Activated T-cell treated with anti-CD3 and anti-CD28 coated beads, Interleukin-2, amount 50 U/mL, for 72 hours (primary cell): ENCODE data around the gene ST8SIA3. TPM values are rescaled to one million over a fixed set of nuclear protein-coding genes. Genes with fewer than 3 reads are reported as not detected.
"Not testable (repeated sequence)": the region's sequence is repeated elsewhere in the genome, so short reads cannot be mapped to it uniquely, and the experiment has no call there.

Experiments used
- ATAC-seq, 2 donors: fragments of 150-1000 bp; cut with Tn5 transposase; replicated peaks in 1 of 2; 2 replicates each; pipeline ENCODE4 v1.10.0; 2021; ENCODE audit warnings: moderate library complexity in 2 of 2, mild to moderate bottlenecking in 1 of 2
- DNase-seq, 2 donors: peaks; one replicate each; pipeline ENCODE4 v3.0.0; 2021 to 2022; ENCODE audit warnings: mixed read lengths in 1 of 2
- H3K27ac Mint-ChIP-seq: one replicate; pipeline ENCODE4 v1.8.0; 2022; ENCODE audit warnings: mild to moderate bottlenecking, moderate library complexity, mixed read lengths
- H3K27me3 Mint-ChIP-seq: one replicate; pipeline ENCODE4 v1.8.0; 2022; ENCODE audit warnings: low read depth, mixed read lengths
- H3K36me3 Mint-ChIP-seq, 2 donors: one replicate each; pipeline ENCODE4 v1.8.0; 2022; ENCODE audit warnings: mixed read lengths in 2 of 2, mild to moderate bottlenecking in 1 of 2; ENCODE audit not compliant: insufficient read depth in 2 of 2
- H3K4me1 Mint-ChIP-seq: one replicate; pipeline ENCODE4 v1.8.0; 2022; ENCODE audit warnings: low read depth, mixed read lengths
- H3K4me3 Mint-ChIP-seq, 2 donors: one replicate each; pipeline ENCODE4 v1.8.0; 2022; ENCODE audit warnings: mild to moderate bottlenecking in 2 of 2, mixed read lengths in 2 of 2, moderate library complexity in 2 of 2
- H3K9me3 Mint-ChIP-seq, 2 donors: one replicate each; pipeline ENCODE4 v1.8.0; 2022; ENCODE audit warnings: mixed read lengths in 2 of 2
- total RNA-seq, 2 donors: library from RNA; stranded (reverse); gene quantifications; one replicate each; pipeline ENCODE4 v1.2.3, GENCODE V29; 2022

Gene ST8SIA3
- total RNA-seq, 2 donors from 2014 or later: not detected

GRCh38 chr18:57389271-57389670, 36.9 kb downstream of the ST8SIA3 start:
- Mint-ChIP-seq H3K4me3 (no peak overlapping the region), H3K27me3 (peaks cover 14% of the 10 kb centered on the region), H3K9me3 (no peaks in the 10 kb centered on the region), H3K36me3 (no peaks in the 10 kb centered on the region), H3K27ac (no peak overlapping the region), H3K4me1 (no peaks in the 10 kb centered on the region)
- no peak for ATAC-seq
- no peak for DNase-seq

- H3K36me3 Mint-ChIP-seq: peaks cover 0 to 2% of the 10 kb centered on the region in 2 donors
- peaks cover 14% of the 10 kb centered on the region for H3K27me3 Mint-ChIP-seq
- H3K9me3 Mint-ChIP-seq: peaks cover 0 to under 1% of the 10 kb centered on the region in 2 donors
- H3K4me3 Mint-ChIP-seq: no peak overlapping the region
- H3K27ac Mint-ChIP-seq: no peak overlapping the region
- DNase-seq (no peak), ATAC-seq (no peak)
- no peaks in the 10 kb centered on the region for H3K4me1 Mint-ChIP-seq
These were observed 37.7 kb downstream of the ST8SIA3 start for GRCh38 chr18:57390044-57390443.

- H3K27ac Mint-ChIP-seq, H3K4me1 Mint-ChIP-seq, H3K9me3 Mint-ChIP-seq, H3K36me3 Mint-ChIP-seq, DNase-seq, H3K4me3 Mint-ChIP-seq, ATAC-seq: not testable (repeated sequence)
- peaks cover 32% of the 10 kb centered on the region for H3K27me3 Mint-ChIP-seq
These were observed 42.4 kb downstream of the ST8SIA3 start for GRCh38 chr18:57394749-57395148.

GRCh38 chr18:57396831-57397230, 44.5 kb downstream of the ST8SIA3 start:
- not testable (repeated sequence) for H3K36me3 Mint-ChIP-seq, DNase-seq, H3K27ac Mint-ChIP-seq, H3K4me1 Mint-ChIP-seq, ATAC-seq, H3K4me3 Mint-ChIP-seq, H3K9me3 Mint-ChIP-seq
- peaks cover 20% of the 10 kb centered on the region for H3K27me3 Mint-ChIP-seq

- no peak overlapping the region for H3K27ac Mint-ChIP-seq
- ATAC-seq (no peak), DNase-seq (no peak)
- H3K36me3 Mint-ChIP-seq: peaks cover 0 to 2% of the 10 kb centered on the region in 2 donors
- peaks cover 18% of the 10 kb centered on the region for H3K27me3 Mint-ChIP-seq
- H3K4me1 Mint-ChIP-seq: no peaks in the 10 kb centered on the region
- H3K4me3 Mint-ChIP-seq: no peak overlapping the region
- H3K9me3 Mint-ChIP-seq: peaks cover 4 to 8% of the 10 kb centered on the region in 2 donors
These were observed 45.2 kb downstream of the ST8SIA3 start for GRCh38 chr18:57397440-57398132.

GRCh38 chr18:57404345-57404744, 52.0 kb downstream of the ST8SIA3 start:
- DNase-seq (no peak), ATAC-seq (no peak)
- no peak overlapping the region for H3K4me3 Mint-ChIP-seq
- H3K27ac Mint-ChIP-seq: no peak overlapping the region
- H3K27me3 Mint-ChIP-seq: peaks cover 14% of the 10 kb centered on the region
- H3K4me1 Mint-ChIP-seq: no peaks in the 10 kb centered on the region
- peaks cover 0 to 2% of the 10 kb centered on the region in 2 donors for H3K36me3 Mint-ChIP-seq
- peaks cover 0 to 3% of the 10 kb centered on the region in 2 donors for H3K9me3 Mint-ChIP-seq

- Mint-ChIP-seq H3K4me1 (no peaks in the 10 kb centered on the region), H3K27me3 (peaks cover 13% of the 10 kb centered on the region), H3K36me3 (peaks cover 0 to 2% of the 10 kb centered on the region in 2 donors), H3K27ac (no peak overlapping the region), H3K9me3 (peaks cover under 1 to 3% of the 10 kb centered on the region in 2 donors), H3K4me3 (no peak overlapping the region)
- ATAC-seq (no peak), DNase-seq (no peak)
These were observed 57.3 kb downstream of the ST8SIA3 start for GRCh38 chr18:57409650-57410049.

GRCh38 chr18:57410749-57411148, 58.4 kb downstream of the ST8SIA3 start:
- ATAC-seq: no peak
- Mint-ChIP-seq H3K4me1 (no peaks in the 10 kb centered on the region), H3K4me3 (no peak overlapping the region), H3K27me3 (peaks cover 20% of the 10 kb centered on the region), H3K36me3 (peaks cover 0 to 2% of the 10 kb centered on the region in 2 donors), H3K9me3 (peaks cover 3 to 4% of the 10 kb centered on the region in 2 donors), H3K27ac (no peak overlapping the region)
- no peak for DNase-seq

GRCh38 chr18:57416542-57416941, 64.2 kb downstream of the ST8SIA3 start:
- H3K27me3 Mint-ChIP-seq: peaks cover 34% of the 10 kb centered on the region

More at GRCh38 chr18:57416542-57416941, 64.2 kb downstream of the ST8SIA3 start:
- ATAC-seq (no peak), DNase-seq (no peak)
- Mint-ChIP-seq H3K27ac (no peak overlapping the region), H3K9me3 (peaks cover 2 to 8% of the 10 kb centered on the region in 2 donors), H3K4me3 (no peak overlapping the region), H3K4me1 (no peaks in the 10 kb centered on the region), H3K36me3 (no peaks in the 10 kb centered on the region)

Other genes starting within 250 kb of the ST8SIA3 start
- not detected for gene BOD1L2, start 205.5 kb upstream of the ST8SIA3 start, total RNA-seq
- under 1 TPM; 0.02 TPM for gene ONECUT2, start 82.8 kb downstream of the ST8SIA3 start, total RNA-seq
- 10 to 100 TPM; 24.2 to 32.6 TPM for gene FECH, start 234.1 kb downstream of the ST8SIA3 start, total RNA-seq